ENCODE measurements around the gene CFAP45. TPM values are rescaled to one million over a fixed set of nuclear protein-coding genes. Genes with fewer than 3 reads are reported as not detected.
A peak's percentile ranks its signal among the peaks of the same experiment; 100 is the strongest.

The CFAP45 gene
- total and polyA plus RNA-seq, 3 donors from 2014 or later = 13.0 to 59.6 (median 30.4) TPM

- TF ChIP-seq POLR2A (IDR thresholded peaks at IDR 0.05) (no peak), CTCF (IDR thresholded peaks at IDR 0.05) (no peak)
- no peak overlapping the region for H3K4me3 ChIP-seq
- H3K9me3 ChIP-seq = no peaks in the 10 kb centered on the region
- no peak overlapping the region for H3K27ac ChIP-seq
- 71 to 79% methylated on average over 5 to 8 of the region's 8 CpGs for WGBS, 2 donors
- H3K36me3 ChIP-seq (ENCODE audit: low read depth, missing control alignments) = no peaks in the 10 kb centered on the region
- intact Hi-C loops (cut with DNase I; ENCODE audit: low total_unique reads) = no loop called here
- H3K27me3 ChIP-seq = no peaks in the 10 kb centered on the region
- peaks cover 7% of the 10 kb centered on the region for H3K4me1 ChIP-seq
- DNase-seq = no peak
Measured at GRCh38 chr1:159930634-159931033, 30.7 kb upstream of the CFAP45 start.

GRCh38 chr1:159930216-159930615 is 30.3 kb upstream of the CFAP45 start:
- Histone ChIP-seq H3K27ac (no peak overlapping the region), H3K36me3 (ENCODE audit: low read depth, missing control alignments) (no peaks in the 10 kb centered on the region), H3K27me3 (no peaks in the 10 kb centered on the region), H3K4me1 (peaks cover 7% of the 10 kb centered on the region), H3K4me3 (peak overlapping the region; percentile 4 to 55), H3K9me3 (no peaks in the 10 kb centered on the region)
- 68 to 83% methylated on average over 4 to 10 of the region's 11 CpGs for WGBS, 2 donors
- TF ChIP-seq CTCF (IDR thresholded peaks at IDR 0.05) (no peak), POLR2A (IDR thresholded peaks at IDR 0.05) (no peak)
- no peak for DNase-seq
- intact Hi-C loops (cut with DNase I; ENCODE audit: low total_unique reads) = no loop called here

GRCh38 chr1:159929155-159930051 is 29.4 kb upstream of the CFAP45 start:
- no peaks in the 10 kb centered on the region for H3K36me3 ChIP-seq (ENCODE audit: low read depth, missing control alignments)
- WGBS, 2 donors = 65 to 77% methylated on average over 22 to 48 of the region's 48 CpGs

GRCh38 chr1:159928491-159929050 is 28.6 kb upstream of the CFAP45 start:
- H3K27ac ChIP-seq = no peak overlapping the region
- H3K4me1 ChIP-seq = peaks cover 8% of the 10 kb centered on the region
- no peak for DNase-seq
- H3K4me3 ChIP-seq = no peak overlapping the region
- 76 to 81% methylated on average over 5 to 18 of the region's 18 CpGs for WGBS, 2 donors
- TF ChIP-seq CTCF (IDR thresholded peaks at IDR 0.05) (no peak), POLR2A (IDR thresholded peaks at IDR 0.05) (no peak)
- H3K9me3 ChIP-seq = no peaks in the 10 kb centered on the region
- intact Hi-C loops (cut with DNase I; ENCODE audit: low total_unique reads) = no loop called here
- no peaks in the 10 kb centered on the region for H3K36me3 ChIP-seq (ENCODE audit: low read depth, missing control alignments)
- H3K27me3 ChIP-seq = no peaks in the 10 kb centered on the region

More at GRCh38 chr1:159929155-159930051, 29.4 kb upstream of the CFAP45 start:
- H3K4me3 ChIP-seq = peak overlapping the region; percentile 4 to 55
- peak; percentile 64 for DNase-seq
- no peak overlapping the region for H3K27ac ChIP-seq
- H3K27me3 ChIP-seq = no peaks in the 10 kb centered on the region
- peaks cover 7% of the 10 kb centered on the region for H3K4me1 ChIP-seq
- intact Hi-C loops (cut with DNase I; ENCODE audit: low total_unique reads) = no loop called here
- H3K9me3 ChIP-seq = no peaks in the 10 kb centered on the region
- TF ChIP-seq CTCF (IDR thresholded peaks at IDR 0.05) = no peak
- TF ChIP-seq POLR2A (IDR thresholded peaks at IDR 0.05) = no peak
